Testis (tissue), 3 donors: ENCODE results near the gene ATP6V1G3. TPM values are rescaled to one million over a fixed set of nuclear protein-coding genes. Genes with fewer than 3 reads are reported as not detected.

ENCODE experiments used
- DNase-seq: peaks from one replicate; pipeline ENCODE4 v3.0.0-alpha.2; 2019
- H3K27ac ChIP-seq, 2 donors: fragments of 200-600 bp; sonication (generic); one replicate each; pipeline ENCODE4 v1.5.1; 2019
- H3K27me3 ChIP-seq: fragments of 200-600 bp; sonication (generic); one replicate; pipeline ENCODE4 v1.5.1; 2019
- H3K36me3 ChIP-seq: fragments of 200-600 bp; sonication (generic); one replicate; pipeline ENCODE4 v1.5.1; 2017; ENCODE audit warnings: low read depth; ENCODE audit errors: missing control alignments
- H3K4me1 ChIP-seq: fragments of 200-600 bp; sonication (generic); one replicate; pipeline ENCODE4 v1.5.1; 2019
- H3K4me3 ChIP-seq, 2 donors: fragments of 200-600 bp; sonication (generic); one replicate each; pipeline ENCODE4 v1.5.1; 2017 to 2019
- H3K9me3 ChIP-seq: fragments of 200-600 bp; sonication (generic); one replicate; pipeline ENCODE4 v1.5.1; 2017
- POLR2A ChIP-seq: fragments of 450-650 bp; IDR thresholded peaks from one replicate; pipeline ENCODE4 v1.6.1; 2017; ENCODE audit warnings: antibody characterized with exemption, mild to moderate bottlenecking, moderate library complexity
- WGBS, 2 donors: methylation state at CpG; one replicate each; pipeline ENCODE4 v1.1.5; 2018; 5-methylcytosine and 5-hydroxymethylcytosine counted together
- intact Hi-C: fragments of 100-400 bp; cut with DNase I; formaldehyde crosslinking; loops from one replicate; pipeline ENCODE4 v1.15.1; 2023; ENCODE audit warnings: low total_unique reads
- polyA plus RNA-seq: library from polyadenylated mRNA; stranded (reverse); fragments of 350-450 nt; fragmentation: Illumina TruSeq; extraction: RNeasy Lipid Tissue Mini Kit (QIAGEN cat#74804); gene quantifications from one replicate; pipeline ENCODE4 v1.2.3, GENCODE V29; 2014; ENCODE audit warnings: low read depth, low replicate concordance; ENCODE audit not compliant: insufficient read depth
- total RNA-seq, 2 donors: library from RNA; depleted of rRNA; stranded (reverse); fragments of >200 nt; gene quantifications; one replicate each; pipeline ENCODE4 v1.2.3, GENCODE V29; 2016
- TF ChIP-seq, protein P1 (sequence below), 3 experiments: fragments of 450-650 bp in 2 of 3; fragments of 200-600 bp in 1 of 3; sonication (generic) in 1 of 3; IDR thresholded peaks; one replicate each; pipeline ENCODE4 v1.5.1; 2016 to 2019; ENCODE audit warnings: antibody characterized with exemption in 3 of 3, mild to moderate bottlenecking in 2 of 3, moderate library complexity in 1 of 3

The ATP6V1G3 gene
- total and polyA plus RNA-seq, 3 donors from 2014 or later: not detected

DNA sequence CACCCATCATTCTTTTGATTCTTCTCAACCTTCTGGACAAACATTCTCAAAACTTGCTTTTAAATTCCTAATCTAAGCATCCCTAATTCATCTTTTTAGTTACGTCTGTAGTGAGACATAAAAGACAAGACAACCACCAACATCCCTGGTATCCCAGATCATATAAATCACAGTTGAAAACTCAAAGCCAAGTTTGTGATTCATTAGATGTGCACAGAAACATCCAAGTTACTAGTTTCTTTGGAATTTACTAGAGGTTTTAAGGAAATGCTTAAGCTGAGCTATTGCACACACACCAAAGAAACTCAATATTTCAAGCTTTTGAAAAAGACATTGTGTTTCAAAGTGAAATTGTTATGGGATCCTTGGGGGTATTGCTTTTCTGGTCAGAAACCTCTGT, 47.6 kb downstream of the ATP6V1G3 start:
- Histone ChIP-seq H3K4me1 (no peaks in the 10 kb centered on the region), H3K4me3 (no peak overlapping the region), H3K9me3 (no peaks in the 10 kb centered on the region), H3K27me3 (no peaks in the 10 kb centered on the region), H3K27ac (no peak overlapping the region), H3K36me3 (no peaks in the 10 kb centered on the region)
- TF ChIP-seq POLR2A: no peak
- TF ChIP-seq, protein P1, sequence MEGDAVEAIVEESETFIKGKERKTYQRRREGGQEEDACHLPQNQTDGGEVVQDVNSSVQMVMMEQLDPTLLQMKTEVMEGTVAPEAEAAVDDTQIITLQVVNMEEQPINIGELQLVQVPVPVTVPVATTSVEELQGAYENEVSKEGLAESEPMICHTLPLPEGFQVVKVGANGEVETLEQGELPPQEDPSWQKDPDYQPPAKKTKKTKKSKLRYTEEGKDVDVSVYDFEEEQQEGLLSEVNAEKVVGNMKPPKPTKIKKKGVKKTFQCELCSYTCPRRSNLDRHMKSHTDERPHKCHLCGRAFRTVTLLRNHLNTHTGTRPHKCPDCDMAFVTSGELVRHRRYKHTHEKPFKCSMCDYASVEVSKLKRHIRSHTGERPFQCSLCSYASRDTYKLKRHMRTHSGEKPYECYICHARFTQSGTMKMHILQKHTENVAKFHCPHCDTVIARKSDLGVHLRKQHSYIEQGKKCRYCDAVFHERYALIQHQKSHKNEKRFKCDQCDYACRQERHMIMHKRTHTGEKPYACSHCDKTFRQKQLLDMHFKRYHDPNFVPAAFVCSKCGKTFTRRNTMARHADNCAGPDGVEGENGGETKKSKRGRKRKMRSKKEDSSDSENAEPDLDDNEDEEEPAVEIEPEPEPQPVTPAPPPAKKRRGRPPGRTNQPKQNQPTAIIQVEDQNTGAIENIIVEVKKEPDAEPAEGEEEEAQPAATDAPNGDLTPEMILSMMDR (IDR thresholded peaks at IDR 0.05): no peak
- intact Hi-C loops: no loop called here
- WGBS, 2 donors: 88 to 90% methylated on average over 1 of the region's 1 CpG
- no peak for DNase-seq

DNA sequence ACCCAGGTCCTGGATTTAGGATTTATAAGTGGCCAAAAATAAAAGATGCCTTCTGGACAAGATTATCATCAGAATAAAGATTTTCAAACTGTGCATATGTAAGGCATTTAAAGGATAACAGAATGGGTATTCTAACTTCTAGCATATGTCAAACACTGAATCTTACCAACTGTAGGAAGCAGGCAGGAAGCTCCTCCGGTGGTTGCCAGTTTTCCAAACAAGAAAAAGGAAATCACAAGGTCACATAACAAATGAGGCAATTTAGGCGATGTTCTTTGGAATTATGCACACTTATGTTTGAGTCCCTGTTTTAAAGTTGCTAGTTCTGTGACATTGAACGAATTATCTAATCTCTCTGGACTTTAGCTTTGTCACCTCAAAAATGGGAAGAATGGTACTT, 48.9 kb downstream of the ATP6V1G3 start:
- Histone ChIP-seq H3K9me3 (no peaks in the 10 kb centered on the region), H3K4me3 (no peak overlapping the region), H3K36me3 (no peaks in the 10 kb centered on the region), H3K4me1 (no peaks in the 10 kb centered on the region), H3K27me3 (no peaks in the 10 kb centered on the region), H3K27ac (no peak overlapping the region)
- intact Hi-C loops: no loop called here
- DNase-seq: no peak
- 29 to 31% methylated on average over 3 of the region's 3 CpGs for WGBS, 2 donors
- TF ChIP-seq POLR2A: no peak
- TF ChIP-seq, protein P1 (IDR thresholded peaks at IDR 0.05): no peak

GRCh38 chr1:198491028-198491427, 49.5 kb downstream of the ATP6V1G3 start:
- Histone ChIP-seq H3K4me3 (no peak overlapping the region), H3K27ac (no peak overlapping the region), H3K27me3 (no peaks in the 10 kb centered on the region), H3K9me3 (no peaks in the 10 kb centered on the region), H3K4me1 (no peaks in the 10 kb centered on the region), H3K36me3 (no peaks in the 10 kb centered on the region)
- TF ChIP-seq, protein P1 (IDR thresholded peaks at IDR 0.05): no peak
- no peak for TF ChIP-seq POLR2A
- intact Hi-C loops: no loop called here
- 55 to 86% methylated on average over 6 of the region's 6 CpGs for WGBS, 2 donors
- no peak for DNase-seq

DNA sequence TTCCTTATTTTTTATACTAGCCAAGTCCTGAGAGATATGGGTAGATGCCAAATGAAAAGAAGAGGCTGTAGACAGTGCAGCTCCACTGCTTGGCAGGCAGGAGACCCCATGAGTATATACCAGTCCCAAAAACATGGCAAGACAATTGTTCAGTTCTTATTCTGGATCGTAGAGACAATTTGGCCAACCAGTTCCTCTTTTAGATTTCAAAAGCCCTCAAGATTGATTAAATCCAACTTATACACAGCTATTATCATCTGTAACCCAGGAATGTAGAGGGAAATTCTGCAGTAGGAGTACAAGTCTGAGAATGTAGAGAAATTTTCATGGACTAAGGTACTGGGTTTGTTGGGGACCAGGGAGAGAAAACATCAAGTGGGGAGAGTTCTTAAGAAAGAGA, 50.3 kb downstream of the ATP6V1G3 start:
- no peaks in the 10 kb centered on the region for H3K4me1 ChIP-seq
- H3K9me3 ChIP-seq: no peaks in the 10 kb centered on the region
- TF ChIP-seq, protein P1 (IDR thresholded peaks at IDR 0.05): no peak
- TF ChIP-seq POLR2A: no peak
- no peak for DNase-seq
- H3K27ac ChIP-seq: no peak overlapping the region
- H3K4me3 ChIP-seq: no peak overlapping the region
- intact Hi-C loops: no loop called here
- H3K36me3 ChIP-seq: no peaks in the 10 kb centered on the region
- WGBS, 2 donors: 84 to 88% methylated on average over 1 of the region's 1 CpG
- H3K27me3 ChIP-seq: no peaks in the 10 kb centered on the region

GRCh38 chr1:198486903-198487302, 53.6 kb downstream of the ATP6V1G3 start:
- no peak for TF ChIP-seq POLR2A
- TF ChIP-seq, protein P1 (IDR thresholded peaks at IDR 0.05): no peak
- DNase-seq: no peak
- no peak overlapping the region for H3K4me3 ChIP-seq
- intact Hi-C loops: no loop called here
- H3K9me3 ChIP-seq: no peaks in the 10 kb centered on the region
- H3K36me3 ChIP-seq: no peaks in the 10 kb centered on the region
- H3K27ac ChIP-seq: no peak overlapping the region
- H3K27me3 ChIP-seq: no peaks in the 10 kb centered on the region
- no peaks in the 10 kb centered on the region for H3K4me1 ChIP-seq
